ENCODE results near the gene FMN2.

DNA sequence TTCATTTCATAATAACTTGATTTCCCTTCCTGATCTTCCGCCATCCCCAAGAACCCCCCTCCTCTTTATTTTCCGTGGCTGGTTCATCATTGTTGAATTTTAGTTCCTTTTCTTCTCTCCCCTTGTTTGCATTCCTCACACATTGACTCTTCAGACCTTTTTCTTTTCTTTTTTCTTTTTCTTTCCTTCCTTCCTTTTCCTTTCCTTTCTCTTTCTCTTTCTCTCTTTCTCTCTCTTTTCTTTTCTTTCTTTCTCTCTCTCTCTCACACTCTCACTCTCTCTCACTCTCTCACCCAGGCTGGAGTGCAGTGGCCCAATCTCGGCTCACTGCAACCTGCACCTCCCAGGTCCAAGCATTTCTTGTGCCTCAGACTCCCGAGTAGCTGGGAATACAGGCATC lies 231.3 kb downstream of the FMN2 start:
- TF ChIP-seq, protein P1, sequence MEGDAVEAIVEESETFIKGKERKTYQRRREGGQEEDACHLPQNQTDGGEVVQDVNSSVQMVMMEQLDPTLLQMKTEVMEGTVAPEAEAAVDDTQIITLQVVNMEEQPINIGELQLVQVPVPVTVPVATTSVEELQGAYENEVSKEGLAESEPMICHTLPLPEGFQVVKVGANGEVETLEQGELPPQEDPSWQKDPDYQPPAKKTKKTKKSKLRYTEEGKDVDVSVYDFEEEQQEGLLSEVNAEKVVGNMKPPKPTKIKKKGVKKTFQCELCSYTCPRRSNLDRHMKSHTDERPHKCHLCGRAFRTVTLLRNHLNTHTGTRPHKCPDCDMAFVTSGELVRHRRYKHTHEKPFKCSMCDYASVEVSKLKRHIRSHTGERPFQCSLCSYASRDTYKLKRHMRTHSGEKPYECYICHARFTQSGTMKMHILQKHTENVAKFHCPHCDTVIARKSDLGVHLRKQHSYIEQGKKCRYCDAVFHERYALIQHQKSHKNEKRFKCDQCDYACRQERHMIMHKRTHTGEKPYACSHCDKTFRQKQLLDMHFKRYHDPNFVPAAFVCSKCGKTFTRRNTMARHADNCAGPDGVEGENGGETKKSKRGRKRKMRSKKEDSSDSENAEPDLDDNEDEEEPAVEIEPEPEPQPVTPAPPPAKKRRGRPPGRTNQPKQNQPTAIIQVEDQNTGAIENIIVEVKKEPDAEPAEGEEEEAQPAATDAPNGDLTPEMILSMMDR (IDR thresholded peaks at IDR 0.05) = no peak
- no peak for TF ChIP-seq POLR2A (IDR thresholded peaks at IDR 0.05)
